ENCODE measurements around the gene TRIM40.
"Not testable (repeated sequence)": the region's sequence is repeated elsewhere in the genome, so short reads cannot be mapped to it uniquely, and the experiment has no call there.

TRIM40 gene

DNA sequence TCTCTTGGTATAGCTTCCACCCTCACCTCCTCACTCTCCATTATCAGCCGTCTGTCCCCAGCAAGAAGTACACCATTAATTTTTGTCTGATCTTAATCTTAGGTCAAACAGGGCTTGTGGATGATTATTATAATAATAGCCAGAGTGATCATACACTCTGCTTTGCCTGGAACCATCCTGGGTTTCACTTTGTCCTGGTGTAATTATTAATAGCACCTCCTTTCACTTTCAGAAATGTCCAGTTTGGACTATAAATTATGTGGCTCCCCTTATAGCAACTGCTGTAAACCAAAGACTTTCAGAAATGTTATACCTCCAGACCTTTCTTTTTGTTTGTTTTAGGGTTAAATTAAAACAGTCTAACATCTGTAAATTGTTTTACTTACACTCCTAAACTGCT, 22.1 kb upstream of the TRIM40 start:
- DNase-seq = no peak

DNA sequence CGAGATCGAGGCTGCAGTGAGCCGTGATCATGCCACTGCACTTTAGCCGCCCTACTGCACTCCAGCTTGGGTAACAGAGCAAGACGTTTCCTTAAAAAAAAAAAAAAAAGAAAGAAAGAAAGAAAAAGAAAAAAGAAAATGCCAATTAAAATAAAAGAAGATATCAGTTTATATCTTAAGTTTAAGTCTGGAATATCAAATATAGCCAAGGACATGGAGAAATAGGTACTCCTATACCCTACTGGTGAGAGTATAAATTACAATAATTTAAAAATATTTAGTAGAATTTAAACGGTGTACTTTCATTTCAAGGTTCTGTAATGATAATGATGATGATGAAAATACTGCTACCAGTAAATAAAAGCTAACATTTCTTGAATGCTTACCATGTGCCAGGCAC, 19.2 kb upstream of the TRIM40 start:
- DNase-seq = no peak

DNA sequence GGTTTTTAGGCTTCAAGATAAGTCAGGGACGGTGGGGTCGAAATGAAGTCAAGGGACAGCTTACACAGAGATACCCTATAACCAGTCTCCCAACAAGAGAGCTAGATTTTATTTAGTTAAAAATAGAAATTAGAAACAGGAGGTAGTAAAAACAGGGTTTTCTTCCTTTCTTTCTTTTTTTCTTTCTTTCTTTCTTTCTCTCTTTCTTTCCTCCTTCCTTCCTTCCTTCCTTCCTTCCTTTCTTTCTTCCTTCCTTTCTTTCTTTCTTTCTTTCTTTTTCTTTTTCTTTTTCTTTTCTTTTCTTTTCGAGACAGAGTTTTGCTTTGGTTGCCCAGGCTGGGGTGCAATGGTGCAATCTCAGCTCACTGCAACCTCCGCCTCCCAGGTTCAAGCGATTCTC, 17.2 kb upstream of the TRIM40 start:
- not testable (repeated sequence) for DNase-seq

DNA sequence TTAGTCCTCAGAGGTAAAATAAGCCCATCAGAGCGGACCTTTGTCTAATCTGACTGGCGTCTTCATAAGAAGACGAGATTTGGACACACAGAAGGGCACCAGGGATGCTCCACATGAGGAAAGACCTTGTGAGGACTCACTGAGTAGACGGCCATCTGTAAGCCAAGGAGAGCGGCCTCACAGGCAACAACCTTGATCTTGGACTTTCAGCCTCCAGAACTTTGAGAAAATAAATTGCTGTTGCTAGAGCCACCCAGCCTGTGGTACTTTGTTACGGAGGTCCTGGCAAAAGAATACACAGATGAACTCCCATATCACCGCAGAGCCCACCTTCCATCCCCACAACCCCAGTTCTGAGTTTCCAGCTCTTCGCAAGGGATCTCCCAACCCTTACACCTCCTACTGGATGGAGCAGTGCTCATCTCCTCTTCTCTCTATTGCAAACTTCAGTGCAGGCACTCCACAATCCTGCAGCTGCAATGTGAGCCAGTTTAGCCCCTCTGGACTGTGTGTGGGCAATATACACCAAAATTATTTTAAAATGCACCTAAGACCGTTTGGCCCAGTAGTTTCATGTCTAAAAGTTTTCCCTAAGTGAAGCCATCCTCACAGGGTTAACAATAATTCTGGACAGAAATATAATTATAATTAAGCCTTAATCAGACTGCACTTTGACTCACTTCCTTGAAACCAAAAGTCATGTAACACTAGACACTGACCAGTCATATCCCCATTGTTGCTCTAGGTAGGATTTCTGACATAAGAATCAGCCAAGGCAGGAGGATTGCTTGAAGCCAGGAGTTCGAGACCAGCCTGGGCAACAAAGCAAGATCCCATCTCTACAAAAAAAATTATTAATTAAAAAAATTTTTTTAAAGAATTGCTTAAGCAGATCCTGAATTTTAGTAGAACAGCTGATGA, 14.2 kb upstream of the TRIM40 start:
- no peak for DNase-seq

DNA sequence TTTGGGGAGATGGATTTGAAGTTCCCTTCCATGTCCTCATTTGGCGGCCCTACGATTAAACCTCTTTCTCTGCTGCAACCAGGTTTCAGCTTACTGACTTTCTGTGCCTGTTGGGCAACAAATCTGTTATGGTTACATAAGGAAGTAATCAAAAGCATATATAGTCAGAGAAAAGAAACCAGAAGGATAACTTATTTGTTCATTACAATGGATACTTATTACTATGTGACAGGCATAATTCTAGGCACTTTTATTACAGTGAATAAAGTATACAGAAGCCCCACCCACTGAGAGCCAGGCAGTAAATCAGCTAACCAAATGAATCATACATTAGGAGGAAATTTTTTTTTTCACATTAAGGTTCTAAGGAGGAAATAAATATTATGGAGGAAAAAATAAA, 13.4 kb upstream of the TRIM40 start:
- DNase-seq = no peak

DNA sequence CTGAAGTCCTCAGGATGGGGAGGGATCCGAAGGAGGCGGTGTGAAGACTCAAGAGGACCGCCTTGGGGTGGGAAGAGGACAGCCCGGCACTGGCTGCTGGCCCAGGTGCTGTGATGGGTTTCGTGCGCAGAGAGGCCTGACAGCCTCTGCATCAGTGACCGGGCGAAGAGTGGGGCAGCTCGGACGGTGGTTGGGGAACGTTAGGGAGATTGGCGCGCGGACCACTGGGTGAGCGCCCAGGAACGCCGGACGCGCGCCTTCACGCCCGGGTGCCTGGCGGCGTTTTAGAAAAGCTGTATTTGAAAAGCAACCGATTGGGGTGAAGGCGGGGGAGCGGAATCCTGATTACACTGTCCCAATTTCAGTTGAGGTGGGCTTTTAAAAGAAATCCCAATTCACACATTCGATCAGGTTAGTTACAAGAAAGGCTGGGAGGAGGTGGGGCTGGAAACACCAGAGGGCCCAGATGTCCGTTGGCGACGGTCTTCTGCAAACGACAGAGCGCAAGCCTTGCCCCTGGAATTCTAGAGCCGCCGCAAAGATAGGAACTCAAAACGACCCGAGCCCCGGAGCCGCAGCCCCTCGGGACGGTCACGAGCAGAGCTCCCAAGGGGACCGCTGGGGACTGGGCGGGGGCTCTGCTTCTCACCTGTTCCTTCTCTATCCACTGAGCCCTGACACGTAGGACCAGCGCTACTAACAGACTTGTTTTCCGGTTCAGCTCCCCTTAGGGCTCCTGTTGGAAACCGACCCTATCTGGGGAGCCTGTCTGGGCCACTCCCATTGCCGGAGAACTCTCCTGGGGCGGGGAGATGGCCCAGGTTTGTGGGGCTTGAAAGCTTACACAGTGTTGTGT, 8.5 kb upstream of the TRIM40 start:
- DNase-seq = no peak

DNA sequence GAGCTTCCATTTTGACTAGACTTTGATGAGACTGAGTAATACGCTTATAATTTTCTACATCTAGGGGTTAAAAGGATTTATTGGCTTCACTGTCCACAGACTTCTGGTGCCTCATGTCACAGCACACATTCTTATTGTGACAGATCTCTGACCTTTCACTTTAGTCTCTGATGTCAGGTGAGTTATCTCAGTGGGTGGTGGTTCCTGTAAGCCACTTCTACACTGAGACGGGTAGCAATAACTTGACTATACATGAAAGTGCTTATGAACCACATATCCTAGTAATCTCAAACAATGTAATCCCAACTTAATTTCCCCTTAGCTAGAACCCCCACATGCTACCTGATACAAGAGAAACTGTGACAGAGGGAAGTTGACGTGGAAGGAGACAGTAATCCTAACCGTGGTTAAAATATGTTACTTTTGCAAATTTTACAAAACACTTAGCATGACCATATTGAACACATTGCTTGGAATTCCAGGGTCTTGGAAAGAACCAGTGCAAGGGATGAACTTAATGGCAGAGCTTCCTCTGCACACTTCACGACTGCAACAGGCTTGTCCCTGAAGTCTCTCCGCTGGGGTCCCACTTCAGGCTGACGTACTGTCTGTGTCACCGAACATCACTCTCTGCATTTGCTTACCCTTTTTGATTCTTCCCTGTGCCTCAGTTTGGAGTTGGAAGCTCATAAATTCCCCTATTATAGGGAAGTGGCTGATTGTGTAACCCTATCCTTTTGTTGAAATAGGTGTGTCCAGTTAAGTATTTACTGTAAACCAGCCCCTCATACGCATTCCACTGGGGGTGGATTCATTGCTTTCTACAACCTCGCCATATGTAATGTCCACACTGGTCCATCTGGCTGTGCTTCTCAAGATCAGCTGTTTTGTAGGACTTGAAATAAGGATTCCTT, 6.4 kb upstream of the TRIM40 start:
- DNase-seq = no peak

DNA sequence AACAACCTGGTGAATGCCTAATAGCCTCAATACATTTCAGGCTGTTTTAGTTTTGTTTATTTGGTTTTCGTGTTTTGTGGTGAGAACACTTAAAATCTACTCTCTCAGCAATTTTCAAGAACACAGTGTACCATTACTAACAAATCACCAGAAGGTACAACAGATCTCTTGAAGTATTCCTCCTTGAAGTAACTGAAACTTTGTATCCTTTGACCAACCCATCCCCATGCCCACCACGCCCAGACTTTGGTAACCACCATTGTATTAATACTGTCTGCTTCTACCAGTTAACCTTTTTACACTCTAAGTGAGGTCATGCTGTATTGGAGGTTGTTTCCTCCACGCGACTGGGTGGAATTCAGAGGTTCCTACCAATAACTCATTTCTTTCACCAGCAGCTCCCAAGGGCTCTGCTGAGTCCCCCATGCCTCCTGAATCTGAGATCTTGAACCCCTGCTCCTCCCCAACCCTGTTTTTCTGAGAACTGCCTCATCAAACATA, 5.7 kb upstream of the TRIM40 start:
- DNase-seq = no peak

DNA sequence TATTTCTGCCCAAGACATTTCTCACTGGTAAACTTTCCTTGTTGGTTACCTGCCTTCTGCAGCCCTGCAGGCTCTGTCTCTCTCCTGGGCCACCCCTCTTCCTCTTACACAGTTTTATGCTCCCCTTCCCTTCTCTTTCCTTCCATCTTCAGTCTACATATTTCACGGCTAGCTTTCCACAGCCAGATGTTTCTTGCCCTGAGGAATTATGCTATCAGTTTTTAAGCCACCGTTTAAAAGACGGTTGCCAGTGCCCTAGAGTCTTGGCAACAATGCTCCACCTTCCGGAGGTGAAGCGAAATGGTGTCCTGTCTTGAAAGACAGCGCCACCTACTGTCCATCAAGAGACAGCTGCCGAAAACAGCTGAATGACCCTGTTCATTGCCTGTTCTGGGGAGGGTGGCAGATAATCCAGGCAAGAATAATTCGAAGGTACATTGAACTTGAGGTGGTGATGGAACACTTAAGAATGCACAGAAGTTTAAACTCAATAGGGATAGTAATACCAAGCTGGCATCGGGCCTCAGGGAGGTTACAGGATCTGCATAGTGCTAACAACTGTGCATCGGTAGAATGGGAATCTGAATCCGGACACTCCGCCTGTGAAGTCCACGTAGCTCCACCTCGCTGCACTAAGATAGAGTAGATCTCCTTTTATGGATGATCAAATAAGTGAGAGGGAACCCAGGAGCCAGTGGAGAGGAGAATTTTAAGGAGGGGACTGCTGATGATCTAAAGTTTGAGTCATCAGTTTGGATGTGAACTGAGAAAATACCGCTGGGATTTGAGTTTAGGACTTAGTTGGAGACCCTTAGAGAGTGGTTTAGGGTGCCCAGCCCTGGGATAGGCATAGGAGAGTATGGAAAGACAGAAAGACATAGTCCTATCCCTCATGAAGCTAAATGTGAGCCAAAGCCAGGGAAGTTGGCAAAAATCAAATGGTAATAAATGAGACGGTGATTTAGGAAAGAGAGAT, 4.8 kb upstream of the TRIM40 start:
- DNase-seq = no peak

DNA sequence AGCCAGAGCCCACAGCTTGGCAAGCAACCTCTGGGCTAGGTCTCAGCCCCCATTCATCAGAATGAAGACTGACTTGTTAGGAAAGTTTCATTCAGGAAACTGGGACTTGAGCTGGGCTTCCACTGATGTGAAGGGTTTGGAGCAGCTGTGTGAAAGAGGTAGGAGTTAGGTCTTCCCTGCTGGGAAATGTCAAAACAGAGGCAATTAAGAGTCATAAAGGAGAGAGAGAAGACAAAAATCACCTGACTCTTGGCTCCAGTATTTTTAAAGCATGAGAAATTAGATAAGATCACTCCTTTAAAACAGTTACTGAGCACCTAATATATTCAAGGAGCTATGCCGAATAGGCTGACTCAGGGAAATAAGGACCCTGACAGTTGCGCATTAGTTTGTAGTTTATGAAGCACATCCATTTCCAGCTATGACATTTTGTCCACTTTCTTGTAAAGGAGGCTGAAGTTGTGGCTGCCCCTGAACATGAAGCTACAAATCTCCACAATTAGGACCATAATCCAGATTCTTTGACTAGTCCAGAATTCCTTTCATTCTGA, 3.9 kb upstream of the TRIM40 start:
- no peak for DNase-seq

DNA sequence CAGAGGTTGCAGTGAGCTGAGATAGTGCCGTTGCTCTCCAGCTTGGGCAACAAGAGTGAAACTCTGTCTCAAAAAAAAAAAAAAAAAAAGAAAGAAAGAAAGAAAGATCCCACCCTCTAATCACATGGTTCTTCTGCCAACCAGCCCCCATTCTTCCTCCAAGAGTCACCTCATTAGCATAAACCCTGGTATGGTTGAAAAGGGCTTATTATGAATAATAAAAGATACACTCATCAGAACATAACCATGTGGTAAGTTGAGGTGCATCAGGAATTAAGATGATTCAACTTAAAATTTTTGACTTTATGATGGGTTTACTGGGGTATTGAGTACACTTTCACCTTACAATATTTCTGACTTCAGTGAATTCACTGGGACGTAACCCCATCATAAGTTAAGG, 793 bp upstream of the TRIM40 start:
- DNase-seq = no peak

DNA sequence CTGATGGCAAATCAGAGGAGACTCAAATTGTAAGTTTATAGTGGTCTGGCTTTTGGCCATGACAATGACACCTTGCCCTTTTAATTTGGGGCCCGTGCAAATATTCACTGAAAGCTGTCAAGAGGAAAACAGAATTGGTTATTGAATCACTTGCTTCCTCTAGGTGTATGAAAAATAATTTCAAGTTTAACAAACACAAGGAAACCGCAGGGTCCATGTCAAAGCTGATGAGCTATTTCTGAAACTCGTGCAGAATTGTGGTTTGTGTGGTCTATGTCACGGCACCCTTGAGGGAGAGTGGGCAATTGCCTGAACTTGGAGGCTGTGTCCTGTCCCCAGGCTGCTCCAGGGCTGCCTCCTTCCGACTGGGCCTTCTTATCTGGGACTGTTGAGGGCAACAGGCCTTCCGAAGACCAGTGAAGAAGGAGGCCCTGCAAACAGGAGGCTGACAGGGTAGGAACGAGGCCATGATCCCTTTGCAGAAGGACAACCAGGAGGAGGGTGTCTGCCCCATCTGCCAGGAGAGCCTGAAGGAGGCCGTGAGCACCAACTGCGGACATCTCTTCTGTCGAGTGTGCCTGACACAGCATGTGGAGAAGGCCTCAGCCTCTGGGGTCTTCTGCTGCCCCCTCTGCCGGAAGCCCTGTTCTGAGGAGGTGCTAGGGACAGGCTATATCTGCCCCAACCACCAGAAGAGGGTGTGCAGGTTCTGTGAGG, 788 bp downstream of the TRIM40 start:
- no peak for DNase-seq

DNA sequence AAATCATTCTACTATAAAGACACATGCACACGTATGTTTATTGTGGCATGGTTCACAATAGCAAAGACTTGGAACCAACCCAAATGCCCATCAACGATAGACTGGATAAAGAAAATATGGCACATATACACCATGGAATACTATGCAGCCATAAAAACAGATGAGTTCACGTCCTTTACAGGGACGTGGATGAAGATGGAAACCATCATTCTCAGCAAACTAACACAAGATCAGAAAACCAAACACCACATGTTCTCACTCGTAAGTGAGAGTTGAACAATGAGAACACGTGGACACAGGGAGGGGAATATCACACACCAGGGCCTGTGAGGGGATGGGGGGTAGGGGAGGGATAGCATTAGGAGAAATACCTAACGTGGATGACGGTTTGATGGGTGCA, 4.3 kb downstream of the TRIM40 start:
- DNase-seq = not testable (repeated sequence)

DNA sequence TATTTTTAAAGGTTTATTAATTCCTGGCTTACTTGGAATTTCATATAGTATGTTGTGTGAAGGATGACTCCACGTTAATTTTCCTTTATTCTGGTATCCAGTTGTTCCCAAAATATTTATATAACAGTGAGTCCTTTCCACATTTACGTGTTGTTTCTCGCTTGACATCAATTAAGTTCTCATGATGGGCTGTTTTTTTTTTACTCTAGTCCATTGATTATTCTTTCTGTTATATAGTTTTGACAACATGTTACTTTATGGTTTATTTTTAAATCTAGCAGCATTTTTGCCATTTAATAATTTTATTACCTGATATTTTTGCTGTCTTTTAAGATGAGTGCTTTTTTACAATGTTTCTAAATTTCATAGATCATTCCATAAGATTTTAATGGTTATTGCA, 6.7 kb downstream of the TRIM40 start:
- DNase-seq = no peak

DNA sequence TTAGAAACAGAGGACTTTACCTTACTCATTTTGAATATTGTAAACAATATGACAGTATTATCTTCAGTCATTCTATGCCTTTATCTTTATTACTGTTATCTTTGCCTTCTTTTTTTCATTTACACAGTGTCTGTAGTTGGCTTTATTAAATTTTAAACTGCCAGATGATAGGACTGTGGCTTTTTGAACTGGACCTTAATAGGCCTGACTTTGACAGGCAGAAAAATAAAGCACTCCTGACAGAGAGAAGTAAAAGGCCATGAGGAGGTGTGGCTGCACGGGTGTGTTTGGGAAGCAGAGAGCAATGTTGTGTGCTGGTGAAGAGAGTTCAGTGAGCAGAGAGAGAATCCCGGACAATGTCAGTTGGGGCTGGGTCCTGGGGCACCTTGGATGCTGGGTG, 7.8 kb downstream of the TRIM40 start:
- no peak for DNase-seq

DNA sequence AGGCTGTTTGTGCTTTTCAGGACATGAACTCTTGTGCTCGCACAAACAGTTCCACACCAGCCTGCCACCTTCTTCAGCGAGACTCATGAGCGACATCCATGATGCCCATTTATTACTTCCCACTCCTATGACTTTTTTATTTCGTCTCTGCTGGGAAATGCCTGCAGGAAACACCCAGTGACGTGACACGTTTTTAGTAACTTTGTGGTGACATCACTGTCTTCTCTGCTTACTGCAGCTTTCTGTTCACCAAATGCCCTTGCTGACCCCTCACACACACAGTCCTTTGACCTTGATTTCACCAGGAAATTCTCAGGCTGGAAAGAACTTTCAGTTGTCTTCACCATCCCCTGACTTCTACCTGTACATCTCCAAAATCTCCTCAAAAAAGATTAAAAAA, 8.9 kb downstream of the TRIM40 start:
- DNase-seq = no peak

DNA sequence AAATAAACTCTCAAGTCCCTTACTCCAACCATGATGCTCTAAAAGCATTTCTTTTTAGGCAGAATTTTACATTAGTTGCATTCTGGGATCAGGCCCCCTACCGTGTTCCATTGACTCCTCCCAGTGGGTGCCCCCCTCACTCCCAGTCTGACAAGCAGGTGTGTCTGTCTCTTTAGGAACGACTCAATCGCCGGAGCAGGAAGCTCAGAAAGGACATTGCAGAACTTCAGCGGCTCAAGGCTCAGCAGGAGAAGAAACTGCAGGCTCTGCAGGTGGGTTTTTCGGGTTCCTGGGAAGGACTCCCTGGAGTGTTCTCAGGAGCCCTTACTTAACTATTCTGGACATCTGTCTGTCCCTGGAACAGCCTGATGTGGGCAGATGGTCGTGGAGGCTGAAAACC, 9.9 kb downstream of the TRIM40 start:
- DNase-seq = no peak

DNA sequence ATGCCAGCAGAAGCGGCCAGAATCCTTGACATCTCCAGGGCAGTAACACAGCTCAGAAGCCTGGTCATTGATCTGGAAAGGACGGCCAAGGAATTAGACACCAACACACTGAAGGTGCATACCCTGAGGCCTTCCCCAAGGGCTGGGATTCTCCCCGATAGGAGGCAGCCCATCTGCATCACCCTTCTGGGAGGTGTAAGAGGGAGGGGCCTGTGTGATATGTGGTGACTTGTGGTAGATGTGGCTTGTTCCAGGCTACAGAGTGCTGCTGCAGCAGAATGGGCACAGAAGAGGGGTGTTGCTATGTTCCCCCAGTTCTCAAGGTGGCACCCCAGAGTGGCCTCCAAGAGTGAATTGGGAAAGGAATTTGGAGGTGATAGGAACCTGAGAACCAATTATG, 11.2 kb downstream of the TRIM40 start:
- DNase-seq = no peak

DNA sequence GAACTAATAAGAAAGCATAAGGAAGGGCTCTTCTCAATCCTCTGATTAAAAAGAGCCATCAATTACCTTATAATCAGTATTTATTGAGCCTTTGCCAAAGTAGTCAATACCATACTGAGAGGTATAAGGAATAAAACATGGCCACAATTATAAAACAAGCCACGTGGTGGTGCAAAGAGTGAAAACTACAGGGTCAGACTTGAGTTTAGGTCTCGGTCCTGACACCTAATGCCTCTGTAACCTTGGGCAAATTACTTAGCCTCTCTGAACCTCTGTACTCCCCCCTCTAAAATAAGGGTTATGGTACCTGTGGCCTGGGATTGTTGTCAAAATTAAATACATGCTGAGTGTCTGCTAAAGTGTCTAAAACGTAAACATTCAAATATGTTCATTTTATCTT, 13.3 kb downstream of the TRIM40 start:
- DNase-seq = no peak

DNA sequence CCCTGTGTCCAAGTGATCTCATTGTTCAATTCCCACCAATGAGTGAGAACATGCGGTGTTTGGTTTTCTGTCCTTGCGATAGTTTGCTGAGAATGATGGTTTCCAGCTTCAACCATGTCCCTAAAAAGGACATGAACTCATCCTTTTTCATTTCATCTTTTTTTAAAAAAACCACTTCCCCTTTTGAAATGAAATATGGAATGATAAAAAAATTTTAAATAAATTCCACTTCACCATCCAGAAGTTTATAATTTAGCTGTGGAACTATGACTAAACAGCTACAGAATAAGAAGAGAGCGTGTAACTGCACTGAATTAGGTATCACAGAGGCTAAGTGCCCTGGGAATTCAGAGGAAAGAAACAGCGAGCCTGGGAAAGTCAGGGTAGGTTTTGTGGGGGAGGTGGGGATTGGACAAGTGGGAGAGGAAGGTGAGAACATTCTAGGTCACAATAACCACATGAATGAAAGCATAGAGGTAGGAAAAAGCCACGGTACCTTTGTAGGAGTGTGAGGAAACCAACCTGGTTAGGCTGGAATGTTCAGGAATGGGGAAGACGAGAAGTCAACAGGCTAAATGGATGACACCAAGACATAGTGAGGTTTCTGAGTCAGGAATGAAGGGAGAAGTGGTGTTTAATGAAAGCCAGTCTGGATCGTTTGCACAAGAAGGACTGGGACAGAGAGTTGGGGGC, 14.1 kb downstream of the TRIM40 start:
- no peak for DNase-seq

Data from activated gamma-delta T cell (primary cell).